Ishikawa (cell line): ENCODE results near the gene ZDHHC11.

Experiments
- CREB1 ChIP-seq: IDR thresholded peaks from 2 replicates; pipeline ENCODE4 v1.6.1; 2012; ENCODE audit warnings: low read depth
- EP300 ChIP-seq: IDR thresholded peaks from 2 replicates; pipeline ENCODE4 v1.6.1; 2012; ENCODE audit warnings: borderline replicate concordance
- MAX ChIP-seq: IDR thresholded peaks from 2 replicates; pipeline ENCODE4 v1.6.1; 2012
- NFIC ChIP-seq: IDR thresholded peaks from 2 replicates; pipeline ENCODE4 v1.6.1; 2012
- TAF1 ChIP-seq: IDR thresholded peaks from 2 replicates; pipeline ENCODE4 v1.6.1; 2012; ENCODE audit warnings: low read depth, mild to moderate bottlenecking
- TF ChIP-seq, protein P1 (sequence below): IDR thresholded peaks from 2 replicates; pipeline ENCODE4 v1.6.1; 2012; ENCODE audit warnings: low read depth, mild to moderate bottlenecking

- no peak for TF ChIP-seq EP300
- TF ChIP-seq, protein P1, sequence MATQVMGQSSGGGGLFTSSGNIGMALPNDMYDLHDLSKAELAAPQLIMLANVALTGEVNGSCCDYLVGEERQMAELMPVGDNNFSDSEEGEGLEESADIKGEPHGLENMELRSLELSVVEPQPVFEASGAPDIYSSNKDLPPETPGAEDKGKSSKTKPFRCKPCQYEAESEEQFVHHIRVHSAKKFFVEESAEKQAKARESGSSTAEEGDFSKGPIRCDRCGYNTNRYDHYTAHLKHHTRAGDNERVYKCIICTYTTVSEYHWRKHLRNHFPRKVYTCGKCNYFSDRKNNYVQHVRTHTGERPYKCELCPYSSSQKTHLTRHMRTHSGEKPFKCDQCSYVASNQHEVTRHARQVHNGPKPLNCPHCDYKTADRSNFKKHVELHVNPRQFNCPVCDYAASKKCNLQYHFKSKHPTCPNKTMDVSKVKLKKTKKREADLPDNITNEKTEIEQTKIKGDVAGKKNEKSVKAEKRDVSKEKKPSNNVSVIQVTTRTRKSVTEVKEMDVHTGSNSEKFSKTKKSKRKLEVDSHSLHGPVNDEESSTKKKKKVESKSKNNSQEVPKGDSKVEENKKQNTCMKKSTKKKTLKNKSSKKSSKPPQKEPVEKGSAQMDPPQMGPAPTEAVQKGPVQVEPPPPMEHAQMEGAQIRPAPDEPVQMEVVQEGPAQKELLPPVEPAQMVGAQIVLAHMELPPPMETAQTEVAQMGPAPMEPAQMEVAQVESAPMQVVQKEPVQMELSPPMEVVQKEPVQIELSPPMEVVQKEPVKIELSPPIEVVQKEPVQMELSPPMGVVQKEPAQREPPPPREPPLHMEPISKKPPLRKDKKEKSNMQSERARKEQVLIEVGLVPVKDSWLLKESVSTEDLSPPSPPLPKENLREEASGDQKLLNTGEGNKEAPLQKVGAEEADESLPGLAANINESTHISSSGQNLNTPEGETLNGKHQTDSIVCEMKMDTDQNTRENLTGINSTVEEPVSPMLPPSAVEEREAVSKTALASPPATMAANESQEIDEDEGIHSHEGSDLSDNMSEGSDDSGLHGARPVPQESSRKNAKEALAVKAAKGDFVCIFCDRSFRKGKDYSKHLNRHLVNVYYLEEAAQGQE: no peak
- TF ChIP-seq CREB1: no peak
- TF ChIP-seq NFIC: no peak
- TF ChIP-seq TAF1: no peak
- no peak for TF ChIP-seq MAX
Measured at GRCh38 chr5:870956-871355, 20.2 kb upstream of the ZDHHC11 start.
